ENCODE results near the gene TRIP12. TPM values are rescaled to one million over a fixed set of nuclear protein-coding genes. Genes with fewer than 3 reads are reported as not detected.

TRIP12 gene
- total RNA-seq, 1 experiment from 2014 or later = 175 TPM

- Histone ChIP-seq H3K36me3 (ENCODE audit: control insufficient read depth in 1 of 2, insufficient read depth in 2 of 2, low read length in 2 of 2) (no peaks in the 10 kb centered on the region), H3K4me3 (replicated peaks in 1 of 2; ENCODE audit: low read depth in 1 of 2, low read length in 2 of 2) (no peak overlapping the region), H2AFZ (ENCODE audit: low read depth, low read length, poor library complexity, severe bottlenecking) (no peak overlapping the region), H3K4me1 (ENCODE audit: control insufficient read depth in 1 of 2, insufficient read depth in 2 of 2, low read length in 2 of 2) (peaks cover 4 to 6% of the 10 kb centered on the region in 2 experiments; a peak in 3 of 4 replicates), H3K79me2 (ENCODE audit: insufficient read depth, low read length) (no peaks in the 10 kb centered on the region; the same call in 1 of the 2 replicates), H4K20me1 (ENCODE audit: insufficient read depth) (no peaks in the 10 kb centered on the region), H3K9me2 (ENCODE audit: insufficient read depth) (no peaks in the 10 kb centered on the region), H3K9ac (ENCODE audit: low read length) (no peak overlapping the region), H3K9me3 (ENCODE audit: control insufficient read depth in 1 of 2, insufficient read depth in 1 of 2, low read depth in 1 of 2, low read length in 2 of 2) (no peaks in the 10 kb centered on the region), H3K27me3 (ENCODE audit: insufficient read depth, low read length) (no peaks in the 10 kb centered on the region), H3K27ac (ENCODE audit: low read depth, low read length) (no peak overlapping the region), H3K4me2 (ENCODE audit: low read length) (no peak overlapping the region)
- ChIA-PET POLR2A (no interaction called here), CTCF (no interaction called here), RAD21 (ENCODE audit: low non-redundant PET in 1 of 2, low total read pairs in 2 of 2, uncharacterized antibody in 2 of 2, unreplicated experiment in 2 of 2) (no interaction called here)
- ATAC-seq (peak; percentile 59; the same call in 1 of the 2 replicates), DNase-seq (ENCODE audit: low read depth, low spot score) (no peak)
- no TSS peak for BruUV-seq (replicated peaks)
- intact Hi-C loops (cut with micrococcal nuclease) = no loop called here
- TF ChIP-seq, protein P1, sequence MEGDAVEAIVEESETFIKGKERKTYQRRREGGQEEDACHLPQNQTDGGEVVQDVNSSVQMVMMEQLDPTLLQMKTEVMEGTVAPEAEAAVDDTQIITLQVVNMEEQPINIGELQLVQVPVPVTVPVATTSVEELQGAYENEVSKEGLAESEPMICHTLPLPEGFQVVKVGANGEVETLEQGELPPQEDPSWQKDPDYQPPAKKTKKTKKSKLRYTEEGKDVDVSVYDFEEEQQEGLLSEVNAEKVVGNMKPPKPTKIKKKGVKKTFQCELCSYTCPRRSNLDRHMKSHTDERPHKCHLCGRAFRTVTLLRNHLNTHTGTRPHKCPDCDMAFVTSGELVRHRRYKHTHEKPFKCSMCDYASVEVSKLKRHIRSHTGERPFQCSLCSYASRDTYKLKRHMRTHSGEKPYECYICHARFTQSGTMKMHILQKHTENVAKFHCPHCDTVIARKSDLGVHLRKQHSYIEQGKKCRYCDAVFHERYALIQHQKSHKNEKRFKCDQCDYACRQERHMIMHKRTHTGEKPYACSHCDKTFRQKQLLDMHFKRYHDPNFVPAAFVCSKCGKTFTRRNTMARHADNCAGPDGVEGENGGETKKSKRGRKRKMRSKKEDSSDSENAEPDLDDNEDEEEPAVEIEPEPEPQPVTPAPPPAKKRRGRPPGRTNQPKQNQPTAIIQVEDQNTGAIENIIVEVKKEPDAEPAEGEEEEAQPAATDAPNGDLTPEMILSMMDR (IDR thresholded peaks at IDR 0.05 in 2 of 3, conservative IDR thresholded peaks at IDR 0.05 in 1 of 3; ENCODE audit: borderline replicate concordance in 1 of 3, insufficient read depth in 1 of 3, low read depth in 2 of 3, low read length in 2 of 3) = no peak
- TF ChIP-seq POLR2A (IDR thresholded peaks at IDR 0.05; ENCODE audit: borderline replicate concordance, extremely low read depth, insufficient read depth, insufficient read length) (no peak), CEBPB (IDR thresholded peaks at IDR 0.05; ENCODE audit: low read depth) (no peak), ELF1 (IDR thresholded peaks at IDR 0.05; ENCODE audit: borderline replicate concordance, low read depth) (no peak), SIN3A (IDR thresholded peaks at IDR 0.05; ENCODE audit: low read depth) (no peak), POLR2AphosphoS5 (IDR thresholded peaks at IDR 0.05; ENCODE audit: low read depth, low read length) (no peak), REST (IDR thresholded peaks at IDR 0.05; ENCODE audit: low read depth) (no peak), ATF3 (IDR thresholded peaks at IDR 0.05) (no peak), EZH2 (IDR thresholded peaks at IDR 0.05) (no peak), FOSL1 (IDR thresholded peaks at IDR 0.05; ENCODE audit: low read depth) (no peak), RAD21 (IDR thresholded peaks at IDR 0.05; ENCODE audit: low read depth) (no peak), JUND (IDR thresholded peaks at IDR 0.05) (no peak), EZH2phosphoT487 (IDR thresholded peaks at IDR 0.05; ENCODE audit: borderline replicate concordance) (no peak), TCF7L2 (IDR thresholded peaks at IDR 0.05; ENCODE audit: borderline replicate concordance, extremely low read depth, insufficient read depth, insufficient read length) (no peak), YY1 (IDR thresholded peaks at IDR 0.05; ENCODE audit: extremely low read depth, insufficient replicate concordance, low read depth, low read length) (no peak)
- TF ChIP-seq, protein P2, sequence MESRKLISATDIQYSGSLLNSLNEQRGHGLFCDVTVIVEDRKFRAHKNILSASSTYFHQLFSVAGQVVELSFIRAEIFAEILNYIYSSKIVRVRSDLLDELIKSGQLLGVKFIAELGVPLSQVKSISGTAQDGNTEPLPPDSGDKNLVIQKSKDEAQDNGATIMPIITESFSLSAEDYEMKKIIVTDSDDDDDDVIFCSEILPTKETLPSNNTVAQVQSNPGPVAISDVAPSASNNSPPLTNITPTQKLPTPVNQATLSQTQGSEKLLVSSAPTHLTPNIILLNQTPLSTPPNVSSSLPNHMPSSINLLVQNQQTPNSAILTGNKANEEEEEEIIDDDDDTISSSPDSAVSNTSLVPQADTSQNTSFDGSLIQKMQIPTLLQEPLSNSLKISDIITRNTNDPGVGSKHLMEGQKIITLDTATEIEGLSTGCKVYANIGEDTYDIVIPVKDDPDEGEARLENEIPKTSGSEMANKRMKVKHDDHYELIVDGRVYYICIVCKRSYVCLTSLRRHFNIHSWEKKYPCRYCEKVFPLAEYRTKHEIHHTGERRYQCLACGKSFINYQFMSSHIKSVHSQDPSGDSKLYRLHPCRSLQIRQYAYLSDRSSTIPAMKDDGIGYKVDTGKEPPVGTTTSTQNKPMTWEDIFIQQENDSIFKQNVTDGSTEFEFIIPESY (IDR thresholded peaks at IDR 0.05; ENCODE audit: extremely low read depth, insufficient replicate concordance, low read length) = no peak
Measured at GRCh38 chr2:229930656-229931055, 8.8 kb upstream of the TRIP12 start.
